Ishikawa (cell line): ENCODE data around the gene LRRTM4.

Experiments used
- CEBPB ChIP-seq: IDR thresholded peaks from 2 replicates; pipeline ENCODE4 v1.6.1; 2012
- CREB1 ChIP-seq: IDR thresholded peaks from 2 replicates; pipeline ENCODE4 v1.6.1; 2012; ENCODE audit warnings: low read depth
- EGR1 ChIP-seq: IDR thresholded peaks from 2 replicates; pipeline ENCODE4 v1.6.1; 2012
- EP300 ChIP-seq: IDR thresholded peaks from 2 replicates; pipeline ENCODE4 v1.6.1; 2012; ENCODE audit warnings: borderline replicate concordance
- FOXM1 ChIP-seq: IDR thresholded peaks from 2 replicates; pipeline ENCODE4 v1.6.1; 2012; ENCODE audit warnings: low read depth, borderline replicate concordance
- MAX ChIP-seq: IDR thresholded peaks from 2 replicates; pipeline ENCODE4 v1.6.1; 2012
- NFIC ChIP-seq: IDR thresholded peaks from 2 replicates; pipeline ENCODE4 v1.6.1; 2012
- RAD21 ChIP-seq: IDR thresholded peaks from 2 replicates; pipeline ENCODE4 v1.6.1; 2012; ENCODE audit warnings: low read depth
- REST ChIP-seq: IDR thresholded peaks from 2 replicates; pipeline ENCODE4 v1.6.1; 2012; ENCODE audit warnings: low read depth, mild to moderate bottlenecking
- TAF1 ChIP-seq: IDR thresholded peaks from 2 replicates; pipeline ENCODE4 v1.6.1; 2012; ENCODE audit warnings: low read depth, mild to moderate bottlenecking
- TCF12 ChIP-seq: IDR thresholded peaks from 2 replicates; pipeline ENCODE4 v1.6.1; 2012; ENCODE audit warnings: low read depth
- TEAD4 ChIP-seq: IDR thresholded peaks from 2 replicates; pipeline ENCODE4 v1.6.1; 2012
- USF1 ChIP-seq: IDR thresholded peaks from 2 replicates; pipeline ENCODE4 v1.6.1; 2012
- YY1 ChIP-seq: IDR thresholded peaks from 2 replicates; pipeline ENCODE4 v1.6.1; 2012; ENCODE audit warnings: low read depth
- ZBTB7A ChIP-seq: IDR thresholded peaks from 2 replicates; pipeline ENCODE4 v1.6.1; 2012; ENCODE audit warnings: low read depth

Gene LRRTM4

GRCh38 chr2:76730021-76730420 is 792.2 kb downstream of the LRRTM4 start:
- no peak for TF ChIP-seq EP300
- no peak for TF ChIP-seq TEAD4
- no peak for TF ChIP-seq USF1
- no peak for TF ChIP-seq YY1
- TF ChIP-seq EGR1: no peak
- TF ChIP-seq CREB1: no peak
- TF ChIP-seq ZBTB7A: no peak
- no peak for TF ChIP-seq TCF12
- TF ChIP-seq FOXM1: no peak
- TF ChIP-seq CEBPB: no peak
- TF ChIP-seq NFIC: no peak
- TF ChIP-seq REST: no peak
- TF ChIP-seq MAX: no peak
- TF ChIP-seq TAF1: no peak

GRCh38 chr2:76721226-76721625 is 801.0 kb downstream of the LRRTM4 start:
- no peak for TF ChIP-seq TEAD4
- no peak for TF ChIP-seq USF1
- no peak for TF ChIP-seq NFIC
- TF ChIP-seq MAX: no peak
- no peak for TF ChIP-seq FOXM1
- TF ChIP-seq TCF12: no peak
- no peak for TF ChIP-seq CEBPB
- no peak for TF ChIP-seq EGR1
- TF ChIP-seq EP300: no peak
- TF ChIP-seq ZBTB7A: no peak

- no peak for TF ChIP-seq ZBTB7A
- TF ChIP-seq USF1: no peak
- no peak for TF ChIP-seq NFIC
- TF ChIP-seq REST: no peak
Measured at GRCh38 chr2:76713312-76713711, 808.9 kb downstream of the LRRTM4 start.

GRCh38 chr2:76711490-76711889 is 810.7 kb downstream of the LRRTM4 start:
- TF ChIP-seq FOXM1: no peak
- TF ChIP-seq REST: no peak
- no peak for TF ChIP-seq CREB1
- no peak for TF ChIP-seq NFIC
- TF ChIP-seq USF1: no peak
- no peak for TF ChIP-seq TEAD4
- TF ChIP-seq CEBPB: no peak
- TF ChIP-seq TAF1: no peak
- no peak for TF ChIP-seq YY1
- no peak for TF ChIP-seq EGR1
- TF ChIP-seq ZBTB7A: no peak
- TF ChIP-seq TCF12: no peak
- no peak for TF ChIP-seq RAD21
- no peak for TF ChIP-seq MAX
- TF ChIP-seq EP300: no peak
